Adrenal gland (tissue), 12 donors: ENCODE measurements around the gene TBC1D16. TPM values are rescaled to one million over a fixed set of nuclear protein-coding genes. Genes with fewer than 3 reads are reported as not detected.
A peak's percentile ranks its signal among the peaks of the same experiment; 100 is the strongest.

Experiments
- DNase-seq, 7 donors: peaks; one replicate each; pipeline ENCODE4 v3.0.0-alpha.2; 2019 to 2020
- H3K27ac ChIP-seq, 5 donors: fragments of 200-600 bp; sonication (generic) in 4 of 5; 1 replicate in 3 of 5; 2 replicates in 2 of 5; pipeline versions ENCODE4 v1.5.1 to v1.8.0; 2016 to 2020; ENCODE audit warnings: mild to moderate bottlenecking in 1 of 5
- H3K27me3 ChIP-seq: fragments of 200-600 bp; 2 replicates; pipeline ENCODE4 v1.8.0; 2021
- H3K36me3 ChIP-seq, 2 donors: fragments of 200-600 bp; replicated peaks in 1 of 2; 1 replicate in 1 of 2; 2 replicates in 1 of 2; pipeline versions ENCODE4 v1.5.1 to v1.8.0; 2018 to 2022
- H3K4me1 ChIP-seq, 2 donors: fragments of 200-600 bp; replicated peaks in 1 of 2; 1 replicate in 1 of 2; 2 replicates in 1 of 2; pipeline versions ENCODE4 v1.5.1 to v1.8.0; 2018 to 2021
- H3K4me3 ChIP-seq, 4 donors: fragments of 200-600 bp; sonication (generic) in 3 of 4; one replicate each; pipeline ENCODE4 v1.5.1; 2016 to 2018
- H3K9me3 ChIP-seq, 3 donors: fragments of 200-600 bp; sonication (generic) in 1 of 3; replicated peaks in 1 of 3; 1 replicate in 2 of 3; 2 replicates in 1 of 3; pipeline versions ENCODE4 v1.5.1 to v1.8.0; 2016 to 2021
- CTCF ChIP-seq, 6 experiments: fragments of 450-650 bp in 4 of 6; fragments of 200-600 bp in 2 of 6; sonication (generic) in 1 of 6; IDR thresholded peaks; 1 replicate in 5 of 6; 2 replicates in 1 of 6; pipeline versions ENCODE4 v1.5.1 to v1.8.0; 2016 to 2021; ENCODE audit warnings: antibody characterized with exemption in 6 of 6, mild to moderate bottlenecking in 2 of 6, moderate library complexity in 1 of 6
- POLR2A ChIP-seq, 2 donors: fragments of 450-650 bp; IDR thresholded peaks; one replicate each; pipeline ENCODE4 v1.6.1; 2017; ENCODE audit warnings: antibody characterized with exemption in 2 of 2, mild to moderate bottlenecking in 2 of 2, moderate library complexity in 1 of 2
- WGBS, 4 donors: extraction: QIAGEN DNeasy Blood & Tissue Kit in 2 of 4; methylation state at CpG; one replicate each; pipeline versions ENCODE4 v1.1.5 to v1.1.7; 2013 to 2017; 5-methylcytosine and 5-hydroxymethylcytosine counted together
- intact Hi-C, 2 donors: fragments of 100-400 bp; cut with DNase I; formaldehyde crosslinking; loops; one replicate each; pipeline versions ENCODE4 v1.14.1 to v1.15.0; 2022 to 2023
- polyA plus RNA-seq, 3 donors: library from polyadenylated mRNA; stranded (reverse); fragments of 200-250 nt in 2 of 3; fragments of 350-450 nt in 1 of 3; fragmentation: Illumina TruSeq in 1 of 3; extraction: RNeasy Lipid Tissue Mini Kit (QIAGEN cat#74804) in 1 of 3; gene quantifications; one replicate each; pipeline ENCODE4 v1.2.3, GENCODE V29; 2013 to 2014
- total RNA-seq, 9 donors: library from RNA; depleted of rRNA in 4 of 9; stranded (reverse); fragments of >200 nt in 4 of 9; fragments of 120-200 nt in 1 of 9; fragmentation: NEBNext Ultra II Directional in 1 of 9; extraction: Animal tissue kit (Norgen Biotek cat#: 25700) in 1 of 9; gene quantifications; one replicate each; pipeline versions ENCODE4 v1.1.0 to v1.2.4, GENCODE V29; 2013 to 2023
- donor health status: healthy with polysubstance abuse.
- donor health status: Bipolar disorder and iron deficiency.
- donor health status: DM: yes; HTN: yes; CAD: no.
- donor health status: DM: no; HTN: no; CAD: no.
- donor health status: DM: no; HTN: no; CAD: no.
- donor health status: DM: yes; HTN: yes; CAD: no.

The TBC1D16 gene
- total and polyA plus RNA-seq, 12 donors, result 4.2 to 62.5 (median 29.5) TPM

- H3K4me3 ChIP-seq, result no peak overlapping the region
- H3K36me3 ChIP-seq, result no peaks in the 10 kb centered on the region
- H3K27me3 ChIP-seq, result no peaks in the 10 kb centered on the region
- TF ChIP-seq CTCF (IDR thresholded peaks at IDR 0.05) (no peak), POLR2A (IDR thresholded peaks at IDR 0.05) (no peak)
- intact Hi-C loops, result no loop called here
- H3K4me1 ChIP-seq, result peaks cover 8 to 17% of the 10 kb centered on the region in 2 donors
- no peak overlapping the region for H3K27ac ChIP-seq
- WGBS, 4 donors, result 92 to 97% (median 95%) methylated on average over 12 to 13 of the region's 13 CpGs
- peak in 4 of 7 donors; percentile 3 to 20 (median 8) for DNase-seq
- no peaks in the 10 kb centered on the region for H3K9me3 ChIP-seq
Observed at GRCh38 chr17:79955691-79956440, 79.8 kb downstream of the TBC1D16 start.

GRCh38 chr17:79955167-79955549, 80.5 kb downstream of the TBC1D16 start:
- 89 to 95% (median 91%) methylated on average over 10 of the region's 10 CpGs for WGBS, 4 donors
- Histone ChIP-seq H3K27ac (no peak overlapping the region), H3K4me1 (peaks cover 8 to 17% of the 10 kb centered on the region in 2 donors), H3K27me3 (no peaks in the 10 kb centered on the region), H3K9me3 (no peaks in the 10 kb centered on the region), H3K36me3 (no peaks in the 10 kb centered on the region), H3K4me3 (no peak overlapping the region)
- intact Hi-C loops, result no loop called here
- DNase-seq, result peak in 1 of 7 donors; percentile 29
- no peak for TF ChIP-seq POLR2A (IDR thresholded peaks at IDR 0.05)
- TF ChIP-seq CTCF (IDR thresholded peaks at IDR 0.05), result no peak

GRCh38 chr17:79954281-79955166, 81.1 kb downstream of the TBC1D16 start:
- intact Hi-C loops, result no loop called here
- peak in 4 of 7 donors; percentile 5 to 27 (median 12) for DNase-seq
- no peaks in the 10 kb centered on the region for H3K27me3 ChIP-seq
- 91 to 93% (median 92%) methylated on average over 15 to 25 of the region's 25 CpGs for WGBS, 4 donors
- no peak overlapping the region for H3K27ac ChIP-seq
- H3K36me3 ChIP-seq, result peaks cover 0 to 6% of the 10 kb centered on the region in 2 donors
- no peaks in the 10 kb centered on the region for H3K9me3 ChIP-seq
- no peak overlapping the region for H3K4me3 ChIP-seq
- no peak for TF ChIP-seq CTCF (IDR thresholded peaks at IDR 0.05)
- peaks cover 8 to 17% of the 10 kb centered on the region in 2 donors for H3K4me1 ChIP-seq

- Histone ChIP-seq H3K36me3 (peaks cover 0 to 17% of the 10 kb centered on the region in 2 donors), H3K27ac (no peak overlapping the region), H3K27me3 (no peaks in the 10 kb centered on the region), H3K4me3 (no peak overlapping the region), H3K4me1 (peaks cover 8 to 17% of the 10 kb centered on the region in 2 donors), H3K9me3 (no peaks in the 10 kb centered on the region)
- no peak for TF ChIP-seq CTCF (IDR thresholded peaks at IDR 0.05)
- TF ChIP-seq POLR2A (IDR thresholded peaks at IDR 0.05), result no peak
- peak in 1 of 7 donors; percentile 13 for DNase-seq
- intact Hi-C loops, result no loop called here
Observed at GRCh38 chr17:79953335-79953734, 82.3 kb downstream of the TBC1D16 start.
